Stomach smooth muscle (tissue), 2 donors: ENCODE measurements around the gene OR2V2.
A peak's percentile ranks its signal among the peaks of the same experiment; 100 is the strongest.

Experiments
- H3K27ac ChIP-seq: one replicate; pipeline ENCODE4 v1.7.0; 2013; ENCODE audit warnings: mild to moderate bottlenecking, low read length, inconsistent platforms
- H3K27me3 ChIP-seq, 2 donors: one replicate each; pipeline ENCODE4 v1.7.0; 2013; ENCODE audit warnings: low read length in 2 of 2; ENCODE audit not compliant: insufficient read depth in 2 of 2, control insufficient read depth in 1 of 2
- H3K36me3 ChIP-seq, 2 donors: one replicate each; pipeline ENCODE4 v1.7.0; 2013; ENCODE audit warnings: low read length in 2 of 2; ENCODE audit not compliant: control insufficient read depth in 2 of 2, insufficient read depth in 2 of 2
- H3K4me1 ChIP-seq: one replicate; pipeline ENCODE4 v1.7.0; 2013; ENCODE audit warnings: low read length; ENCODE audit not compliant: control insufficient read depth, insufficient read depth
- H3K4me3 ChIP-seq, 2 donors: one replicate each; pipeline ENCODE4 v1.7.0; 2013; ENCODE audit warnings: low read length in 2 of 2
- H3K9ac ChIP-seq, 2 donors: one replicate each; pipeline ENCODE4 v1.7.0; 2013; ENCODE audit warnings: low read length in 2 of 2, mild to moderate bottlenecking in 1 of 2
- H3K9me3 ChIP-seq, 2 donors: one replicate each; pipeline ENCODE4 v1.7.0; 2013; ENCODE audit warnings: low read length in 2 of 2; ENCODE audit not compliant: control insufficient read depth in 2 of 2
- donor health status: healthy.
- donor health status: Pancreatic carcinoma.

OR2V2 gene

GRCh38 chr5:181186986-181187499 lies 39.7 kb downstream of the OR2V2 start:
- H3K27ac ChIP-seq, result peak overlapping the region; percentile 11
- peak overlapping the region in 1 of 2 donors; percentile 64 for H3K4me3 ChIP-seq
- peaks cover 34% of the 10 kb centered on the region for H3K4me1 ChIP-seq
- H3K9me3 ChIP-seq, result no peaks in the 10 kb centered on the region
- H3K36me3 ChIP-seq, result no peaks in the 10 kb centered on the region
- no peaks in the 10 kb centered on the region for H3K27me3 ChIP-seq
- no peak overlapping the region for H3K9ac ChIP-seq

- no peak overlapping the region for H3K9ac ChIP-seq
- H3K4me3 ChIP-seq, result peak overlapping the region; percentile 22 to 64
- H3K4me1 ChIP-seq, result peaks cover 37% of the 10 kb centered on the region
- H3K27ac ChIP-seq, result peak overlapping the region; percentile 74
- H3K27me3 ChIP-seq, result no peaks in the 10 kb centered on the region
- H3K9me3 ChIP-seq, result no peaks in the 10 kb centered on the region
- no peaks in the 10 kb centered on the region for H3K36me3 ChIP-seq
Measured at GRCh38 chr5:181187500-181188213, 40.3 kb downstream of the OR2V2 start.

GRCh38 chr5:181188700-181189362 lies 41.4 kb downstream of the OR2V2 start:
- Histone ChIP-seq H3K27me3 (no peaks in the 10 kb centered on the region), H3K4me1 (peaks cover 36% of the 10 kb centered on the region)

GRCh38 chr5:181189363-181189961 lies 42.1 kb downstream of the OR2V2 start:
- H3K9ac ChIP-seq, result peak overlapping the region; percentile 69 to 80
- H3K9me3 ChIP-seq, result no peaks in the 10 kb centered on the region
- H3K4me1 ChIP-seq, result peaks cover 33% of the 10 kb centered on the region
- no peaks in the 10 kb centered on the region for H3K27me3 ChIP-seq
- peak overlapping the region; percentile 97 to 98 for H3K4me3 ChIP-seq
- peak overlapping the region; percentile 74 for H3K27ac ChIP-seq
- no peaks in the 10 kb centered on the region for H3K36me3 ChIP-seq

More at GRCh38 chr5:181188700-181189362, 41.4 kb downstream of the OR2V2 start:
- Histone ChIP-seq H3K4me3 (peak overlapping the region; percentile 97 to 98), H3K9ac (peak overlapping the region; percentile 69 to 80), H3K27ac (peak overlapping the region; percentile 74), H3K36me3 (no peaks in the 10 kb centered on the region), H3K9me3 (no peaks in the 10 kb centered on the region)

- Histone ChIP-seq H3K27ac (peak overlapping the region; percentile 74), H3K4me3 (peak overlapping the region; percentile 97 to 98), H3K9ac (peak overlapping the region; percentile 66 to 69)
Measured at GRCh38 chr5:181189962-181190710, 42.8 kb downstream of the OR2V2 start.

GRCh38 chr5:181190711-181191525 lies 43.5 kb downstream of the OR2V2 start:
- no peaks in the 10 kb centered on the region for H3K9me3 ChIP-seq
- peak overlapping the region; percentile 75 for H3K27ac ChIP-seq
- no peaks in the 10 kb centered on the region for H3K36me3 ChIP-seq
- peak overlapping the region; percentile 66 to 69 for H3K9ac ChIP-seq
- H3K4me1 ChIP-seq, result peaks cover 29% of the 10 kb centered on the region
- H3K4me3 ChIP-seq, result peak overlapping the region; percentile 97 to 98
- H3K27me3 ChIP-seq, result no peaks in the 10 kb centered on the region

More at GRCh38 chr5:181189962-181190710, 42.8 kb downstream of the OR2V2 start:
- Histone ChIP-seq H3K36me3 (no peaks in the 10 kb centered on the region), H3K9me3 (no peaks in the 10 kb centered on the region), H3K4me1 (peaks cover 29% of the 10 kb centered on the region), H3K27me3 (no peaks in the 10 kb centered on the region)

- H3K27ac ChIP-seq, result peak overlapping the region; percentile 75
- peaks cover 29% of the 10 kb centered on the region for H3K4me1 ChIP-seq
- H3K9ac ChIP-seq, result peak overlapping the region; percentile 76 to 87
- H3K36me3 ChIP-seq, result no peaks in the 10 kb centered on the region
- peak overlapping the region; percentile 97 to 98 for H3K4me3 ChIP-seq
- H3K9me3 ChIP-seq, result no peaks in the 10 kb centered on the region
- no peaks in the 10 kb centered on the region for H3K27me3 ChIP-seq
Measured at GRCh38 chr5:181191526-181192336, 44.3 kb downstream of the OR2V2 start.

- peaks cover 29% of the 10 kb centered on the region for H3K4me1 ChIP-seq
- peak overlapping the region; percentile 75 for H3K27ac ChIP-seq
- H3K27me3 ChIP-seq, result no peaks in the 10 kb centered on the region
- no peaks in the 10 kb centered on the region for H3K36me3 ChIP-seq
- H3K9me3 ChIP-seq, result no peaks in the 10 kb centered on the region
- H3K4me3 ChIP-seq, result peak overlapping the region; percentile 82 to 97
- peak overlapping the region; percentile 76 to 87 for H3K9ac ChIP-seq
Measured at GRCh38 chr5:181192337-181193046, 45.1 kb downstream of the OR2V2 start.

GRCh38 chr5:181193656-181194055 lies 46.3 kb downstream of the OR2V2 start:
- Histone ChIP-seq H3K27ac (no peak overlapping the region), H3K9ac (no peak overlapping the region), H3K9me3 (no peaks in the 10 kb centered on the region), H3K36me3 (no peaks in the 10 kb centered on the region), H3K27me3 (no peaks in the 10 kb centered on the region), H3K4me1 (peaks cover 26% of the 10 kb centered on the region), H3K4me3 (no peak overlapping the region)
